Muscle layer of duodenum (tissue), 2 donors: ENCODE measurements around the gene GAB4.

ENCODE experiments used
- H3K27ac ChIP-seq: one replicate; pipeline ENCODE4 v1.7.0; 2013; ENCODE audit warnings: mild to moderate bottlenecking, low read length
- H3K27me3 ChIP-seq: one replicate; pipeline ENCODE4 v1.7.0; 2013; ENCODE audit warnings: low read depth, mild to moderate bottlenecking, control low read depth, low read length
- H3K36me3 ChIP-seq, 2 donors: one replicate each; pipeline ENCODE4 v1.7.0; 2013; ENCODE audit warnings: low read length in 2 of 2, control low read depth in 1 of 2, mild to moderate bottlenecking in 1 of 2; ENCODE audit not compliant: insufficient read depth in 2 of 2, control insufficient read depth in 1 of 2
- H3K4me1 ChIP-seq, 2 donors: one replicate each; pipeline ENCODE4 v1.7.0; 2013; ENCODE audit warnings: low read length in 2 of 2, mild to moderate bottlenecking in 2 of 2, control low read depth in 1 of 2, moderate library complexity in 1 of 2; ENCODE audit not compliant: insufficient read depth in 2 of 2, control insufficient read depth in 1 of 2
- H3K4me3 ChIP-seq, 2 donors: one replicate each; pipeline ENCODE4 v1.7.0; 2013; ENCODE audit warnings: low read length in 2 of 2, low read depth in 1 of 2, mild to moderate bottlenecking in 1 of 2
- H3K9me3 ChIP-seq, 2 donors: one replicate each; pipeline ENCODE4 v1.7.0; 2013; ENCODE audit warnings: low read length in 2 of 2, control low read depth in 1 of 2, mild to moderate bottlenecking in 1 of 2; ENCODE audit not compliant: control insufficient read depth in 1 of 2
- donor health status: healthy.

The GAB4 gene

DNA sequence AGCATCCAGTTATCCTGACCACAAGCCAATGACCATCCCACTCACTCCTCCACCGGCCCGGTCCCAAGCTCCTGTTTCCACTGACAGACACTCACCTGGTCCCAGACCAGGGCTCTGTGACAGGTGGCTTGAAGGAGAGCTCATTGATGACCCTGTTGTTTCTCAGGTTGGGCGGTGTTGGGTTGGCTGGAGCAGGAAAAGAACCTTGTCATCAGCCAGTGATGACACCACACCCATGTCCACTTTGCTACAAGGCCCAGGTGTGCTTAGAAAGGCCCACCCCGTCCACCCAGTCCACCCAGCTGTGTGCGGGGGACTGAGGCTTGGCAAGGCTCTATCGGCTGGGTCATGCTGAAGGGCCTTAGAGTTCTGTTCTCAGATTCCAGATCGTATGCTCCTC, 42.9 kb downstream of the GAB4 start:
- H3K27ac ChIP-seq, result no peak overlapping the region
- H3K4me3 ChIP-seq, result no peak overlapping the region
- H3K36me3 ChIP-seq, result no peaks in the 10 kb centered on the region
- no peaks in the 10 kb centered on the region for H3K27me3 ChIP-seq
- H3K9me3 ChIP-seq, result no peaks in the 10 kb centered on the region
- no peaks in the 10 kb centered on the region for H3K4me1 ChIP-seq

DNA sequence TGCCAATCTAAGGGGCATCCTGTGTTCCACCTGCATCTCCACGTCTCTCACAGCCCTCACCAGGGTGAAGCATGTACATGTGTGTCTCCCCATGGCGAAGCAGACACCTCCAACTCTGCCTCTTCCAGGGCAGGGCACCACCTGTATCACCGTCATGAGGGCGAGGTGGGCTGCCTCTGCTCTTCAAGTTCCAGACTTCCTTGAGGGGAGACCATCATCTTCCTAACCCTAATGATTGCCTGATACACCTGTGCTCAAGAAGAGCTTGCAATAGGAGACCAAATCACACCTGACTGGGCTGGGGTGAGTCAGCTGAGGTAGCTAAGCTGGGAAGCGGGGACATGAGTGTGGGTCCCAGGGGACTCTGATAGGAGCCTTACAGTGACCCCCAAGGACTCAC, 43.7 kb downstream of the GAB4 start:
- Histone ChIP-seq H3K27ac (no peak overlapping the region), H3K9me3 (no peaks in the 10 kb centered on the region), H3K4me1 (no peaks in the 10 kb centered on the region), H3K36me3 (no peaks in the 10 kb centered on the region), H3K27me3 (no peaks in the 10 kb centered on the region), H3K4me3 (no peak overlapping the region)

GRCh38 chr22:16963189-16963945, 44.7 kb downstream of the GAB4 start:
- H3K4me3 ChIP-seq, result no peak overlapping the region
- no peaks in the 10 kb centered on the region for H3K9me3 ChIP-seq
- no peaks in the 10 kb centered on the region for H3K36me3 ChIP-seq
- no peak overlapping the region for H3K27ac ChIP-seq
- H3K4me1 ChIP-seq, result no peaks in the 10 kb centered on the region
- no peaks in the 10 kb centered on the region for H3K27me3 ChIP-seq

DNA sequence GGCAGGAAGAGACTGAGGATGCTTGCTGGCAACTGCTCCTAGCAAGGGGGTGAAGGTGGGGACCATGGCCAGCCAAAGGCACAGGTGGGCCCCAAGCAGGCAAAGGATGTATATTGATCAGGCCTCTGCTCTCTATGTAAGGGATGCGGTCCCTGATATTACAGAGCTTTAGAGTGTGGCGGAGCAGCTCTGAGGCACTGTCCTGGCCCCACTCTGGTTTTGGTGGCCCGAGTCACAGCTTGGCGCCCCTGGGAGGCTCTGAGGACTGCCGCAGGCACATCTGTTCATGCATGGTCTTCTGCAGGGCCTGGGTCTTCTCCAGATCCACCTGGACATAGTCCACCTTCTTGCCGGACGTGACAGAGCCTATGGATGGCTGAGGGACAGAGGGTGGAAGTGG, 45.5 kb downstream of the GAB4 start:
- no peaks in the 10 kb centered on the region for H3K9me3 ChIP-seq
- no peaks in the 10 kb centered on the region for H3K36me3 ChIP-seq
- no peak overlapping the region for H3K27ac ChIP-seq
- no peak overlapping the region for H3K4me3 ChIP-seq
- H3K4me1 ChIP-seq, result no peaks in the 10 kb centered on the region
- H3K27me3 ChIP-seq, result no peaks in the 10 kb centered on the region

GRCh38 chr22:16961477-16962186, 46.4 kb downstream of the GAB4 start:
- Histone ChIP-seq H3K9me3 (no peaks in the 10 kb centered on the region), H3K4me3 (no peak overlapping the region), H3K27ac (no peak overlapping the region), H3K27me3 (no peaks in the 10 kb centered on the region), H3K36me3 (no peaks in the 10 kb centered on the region), H3K4me1 (no peaks in the 10 kb centered on the region)

GRCh38 chr22:16960884-16961249, 47.2 kb downstream of the GAB4 start:
- Histone ChIP-seq H3K9me3 (no peaks in the 10 kb centered on the region), H3K4me3 (no peak overlapping the region), H3K27me3 (no peaks in the 10 kb centered on the region), H3K4me1 (peaks cover 0 to 4% of the 10 kb centered on the region in 2 donors), H3K27ac (no peak overlapping the region), H3K36me3 (no peaks in the 10 kb centered on the region)

GRCh38 chr22:16960220-16960883, 47.7 kb downstream of the GAB4 start:
- H3K4me3 ChIP-seq, result no peak overlapping the region
- H3K4me1 ChIP-seq, result peaks cover 0 to 8% of the 10 kb centered on the region in 2 donors
- H3K9me3 ChIP-seq, result no peaks in the 10 kb centered on the region
- no peaks in the 10 kb centered on the region for H3K27me3 ChIP-seq
- no peak overlapping the region for H3K27ac ChIP-seq
- no peaks in the 10 kb centered on the region for H3K36me3 ChIP-seq

DNA sequence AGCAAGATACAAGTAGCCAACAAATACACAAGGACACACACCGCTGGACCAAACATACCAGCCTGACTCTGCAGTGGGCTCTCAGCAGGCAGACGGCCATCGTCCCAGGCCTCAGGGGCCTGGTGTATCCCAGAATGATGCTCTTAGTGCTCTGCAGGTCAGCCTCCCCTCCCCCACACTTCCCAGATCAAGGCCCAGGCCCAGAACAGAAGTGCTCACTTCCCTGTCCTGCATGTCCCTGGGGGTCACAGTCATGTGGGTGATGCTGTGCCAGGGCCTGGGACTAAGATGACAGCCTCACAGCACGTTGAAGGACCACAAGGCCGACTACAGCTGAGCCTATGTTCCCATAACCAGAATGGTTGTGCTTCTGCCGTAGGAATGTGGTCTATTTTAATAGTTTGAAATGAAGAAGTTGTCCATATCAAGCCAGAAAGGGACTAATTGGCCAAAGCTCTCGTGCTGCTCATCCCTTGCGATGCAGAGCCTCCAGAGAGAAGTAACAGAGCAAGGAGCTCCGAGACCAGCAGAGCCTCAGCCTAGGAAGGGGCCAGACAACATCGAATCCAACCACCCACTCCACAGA, 48.6 kb downstream of the GAB4 start:
- no peak overlapping the region for H3K27ac ChIP-seq
- H3K36me3 ChIP-seq, result no peaks in the 10 kb centered on the region

DNA sequence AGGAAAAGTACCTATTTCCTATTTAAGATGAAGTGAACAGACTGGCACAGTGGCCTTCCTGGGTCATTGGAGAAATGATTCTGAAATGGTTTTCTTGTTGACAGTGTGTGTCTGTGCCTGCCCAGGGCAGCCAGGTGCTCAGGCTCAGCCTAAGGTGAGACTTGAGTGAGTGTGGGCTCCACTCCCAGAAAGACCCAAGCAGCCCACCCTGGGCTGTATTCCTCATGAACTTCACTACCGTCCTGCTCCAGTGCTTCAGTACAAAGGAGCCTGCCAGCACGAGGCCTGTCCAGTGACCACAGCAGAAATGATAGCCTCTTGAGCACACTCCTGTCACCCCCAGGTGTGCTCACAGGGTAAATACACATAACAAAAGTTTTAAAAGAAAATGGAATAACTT, 49.5 kb downstream of the GAB4 start:
- H3K27me3 ChIP-seq, result no peaks in the 10 kb centered on the region
- H3K4me3 ChIP-seq, result no peak overlapping the region
- no peaks in the 10 kb centered on the region for H3K9me3 ChIP-seq
- H3K27ac ChIP-seq, result no peak overlapping the region
- no peaks in the 10 kb centered on the region for H3K36me3 ChIP-seq
- peaks cover 0 to 8% of the 10 kb centered on the region in 2 donors for H3K4me1 ChIP-seq

More for the DNA sequence above, 48.6 kb downstream of the GAB4 start:
- Histone ChIP-seq H3K27me3 (no peaks in the 10 kb centered on the region), H3K4me1 (peaks cover 0 to 8% of the 10 kb centered on the region in 2 donors), H3K4me3 (no peak overlapping the region), H3K9me3 (no peaks in the 10 kb centered on the region)

- Histone ChIP-seq H3K4me3 (no peak overlapping the region), H3K36me3 (no peaks in the 10 kb centered on the region), H3K4me1 (peaks cover 0 to 8% of the 10 kb centered on the region in 2 donors), H3K27me3 (no peaks in the 10 kb centered on the region), H3K9me3 (no peaks in the 10 kb centered on the region), H3K27ac (no peak overlapping the region)
Observed at GRCh38 chr22:16957781-16958180, 50.2 kb downstream of the GAB4 start.

DNA sequence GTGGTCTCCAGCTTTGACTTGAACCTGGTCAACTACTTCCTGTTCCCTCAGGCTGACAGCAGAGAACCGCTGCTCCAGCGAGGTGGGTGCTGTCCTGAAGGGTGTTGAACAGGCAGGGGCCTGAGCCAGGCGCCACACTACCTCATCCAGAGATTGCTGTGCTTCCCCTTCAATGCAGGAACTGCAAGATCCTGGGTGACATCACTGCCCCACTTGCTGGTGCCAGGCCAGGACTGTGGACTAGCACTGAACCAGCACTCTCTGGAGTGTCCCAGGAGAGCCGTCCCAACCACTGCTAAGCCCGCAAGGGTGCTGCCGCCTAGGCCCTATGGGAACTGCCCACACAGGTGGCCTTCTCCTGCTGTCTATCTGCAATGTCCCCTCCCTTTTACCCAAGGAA, 51.7 kb downstream of the GAB4 start:
- Histone ChIP-seq H3K27ac (no peak overlapping the region), H3K4me1 (peaks cover 0 to 8% of the 10 kb centered on the region in 2 donors), H3K27me3 (no peaks in the 10 kb centered on the region), H3K4me3 (no peak overlapping the region), H3K36me3 (no peaks in the 10 kb centered on the region), H3K9me3 (no peaks in the 10 kb centered on the region)
